GM23248 (cell line): ENCODE data around the gene WDR48.

Experiments
- EZH2 ChIP-seq: fragments of 200-600 bp; sonication (generic); IDR thresholded peaks from 2 replicates; pipeline ENCODE4 v1.6.1; 2018; ENCODE audit warnings: antibody characterized with exemption, mild to moderate bottlenecking; ENCODE audit not compliant: insufficient read depth, poor library complexity, severe bottlenecking
- EZH2phosphoT487 ChIP-seq: fragments of 200-600 bp; sonication (generic); IDR thresholded peaks from 2 replicates; pipeline ENCODE4 v1.6.1; 2018; ENCODE audit warnings: antibody characterized with exemption, moderate library complexity, mild to moderate bottlenecking, low read depth; ENCODE audit not compliant: insufficient read depth

DNA sequence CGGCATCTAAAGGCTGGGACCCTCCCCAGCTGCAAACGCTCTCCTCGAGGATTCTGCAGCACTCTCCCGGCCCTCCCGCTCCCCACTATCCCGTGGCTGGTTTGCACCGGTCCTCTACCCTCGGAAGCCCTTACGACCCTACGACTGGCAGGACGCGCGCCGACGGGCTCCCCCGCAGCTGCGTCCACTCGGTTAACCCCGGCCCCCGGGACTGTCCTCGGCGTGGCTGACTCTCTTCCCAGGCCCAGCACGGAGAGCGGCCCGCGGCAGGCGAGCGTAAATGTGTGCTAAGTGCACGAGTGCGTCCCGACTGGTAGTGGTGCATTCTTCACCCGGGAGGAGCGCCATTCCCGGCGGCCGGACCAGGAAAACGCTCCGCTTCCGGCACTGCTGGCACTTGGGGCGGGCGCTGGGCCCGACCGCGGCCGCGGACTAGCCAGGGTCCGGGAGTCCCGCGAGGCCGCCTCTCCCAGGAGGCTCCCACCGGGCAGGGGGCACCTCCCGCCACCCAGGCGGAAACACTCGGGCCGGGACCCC, 55.1 kb downstream of the WDR48 start:
- TF ChIP-seq EZH2 (no peak), EZH2phosphoT487 (no peak)
